GM23338 (cell line): Measurements from ENCODE around the gene MFSD2A.

ENCODE experiments used
- CREB1 ChIP-seq: fragments of 250-450 bp; sonication (Bioruptor Pico); IDR thresholded peaks from 2 replicates; pipeline ENCODE4 v1.5.0; 2020; ENCODE audit warnings: low read depth, mild to moderate bottlenecking, moderate library complexity
- EZH2 ChIP-seq: fragments of 200-600 bp; sonication (generic); IDR thresholded peaks from one replicate; pipeline ENCODE4 v1.8.0; 2017; ENCODE audit warnings: antibody characterized with exemption, mild to moderate bottlenecking, low read depth; ENCODE audit not compliant: unreplicated experiment
- EZH2phosphoT487 ChIP-seq: fragments of 200-600 bp; sonication (generic); IDR thresholded peaks from one replicate; pipeline ENCODE4 v1.8.1; 2018; ENCODE audit warnings: antibody characterized with exemption; ENCODE audit not compliant: unreplicated experiment
- POLR2AphosphoS5 ChIP-seq: IDR thresholded peaks from 2 replicates; pipeline ENCODE4 v1.6.1; 2016; ENCODE audit warnings: antibody characterized with exemption, low read depth
- STAT1 ChIP-seq: IDR thresholded peaks from one replicate; pipeline ENCODE4 v1.6.1; 2016; ENCODE audit warnings: antibody characterized with exemption; ENCODE audit not compliant: unreplicated experiment
- ZNF114 ChIP-seq: fragments of 250-450 bp; sonication (Bioruptor Pico); IDR thresholded peaks from 2 replicates; pipeline ENCODE4 v1.5.0; 2020; ENCODE audit warnings: mild to moderate bottlenecking, moderate library complexity
- ZNF331 ChIP-seq: fragments of 250-450 bp; sonication (Bioruptor Pico); IDR thresholded peaks from 2 replicates; pipeline ENCODE4 v1.5.0; 2020; ENCODE audit warnings: low read depth, mild to moderate bottlenecking, moderate library complexity
- TF ChIP-seq, protein P1 (sequence below), 2 experiments: fragments of 200-600 bp in 1 of 2; sonication (generic) in 1 of 2; conservative IDR thresholded peaks; 2 replicates each; pipeline versions ENCODE4 v1.5.1 to v1.6.1; 2016 to 2017; ENCODE audit warnings: antibody characterized with exemption in 2 of 2, low read depth in 2 of 2, mild to moderate bottlenecking in 2 of 2, moderate library complexity in 1 of 2
- TF ChIP-seq, protein P2 (sequence below): fragments of 250-450 bp; sonication (Bioruptor Pico); IDR thresholded peaks from 2 replicates; pipeline ENCODE4 v1.5.0; 2020; ENCODE audit warnings: mild to moderate bottlenecking, moderate library complexity
- TF ChIP-seq, protein P3 (sequence below): IDR thresholded peaks from one replicate; pipeline ENCODE4 v1.6.1; 2018; ENCODE audit warnings: antibody characterized with exemption; ENCODE audit not compliant: unreplicated experiment

DNA sequence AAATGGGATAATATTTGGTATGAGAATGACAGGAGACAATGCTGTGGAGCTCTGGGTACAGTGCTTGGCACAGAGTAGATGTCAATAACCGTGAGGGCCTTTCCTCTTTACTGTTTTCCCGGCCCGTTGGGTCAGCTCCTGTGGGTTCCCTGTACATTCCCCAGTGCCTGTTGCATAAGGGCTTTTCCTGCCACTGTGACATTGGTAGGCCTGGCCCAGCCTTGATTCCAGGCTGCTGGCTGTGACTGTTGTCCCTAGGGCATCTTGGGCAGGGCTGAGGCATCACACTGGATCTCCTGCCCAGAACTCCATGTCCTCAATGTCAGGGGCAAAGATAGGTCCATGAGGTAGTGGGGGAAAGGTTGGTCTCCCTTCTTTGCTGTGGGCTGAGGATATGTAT lies 27.4 kb upstream of the MFSD2A start:
- TF ChIP-seq, protein P1, sequence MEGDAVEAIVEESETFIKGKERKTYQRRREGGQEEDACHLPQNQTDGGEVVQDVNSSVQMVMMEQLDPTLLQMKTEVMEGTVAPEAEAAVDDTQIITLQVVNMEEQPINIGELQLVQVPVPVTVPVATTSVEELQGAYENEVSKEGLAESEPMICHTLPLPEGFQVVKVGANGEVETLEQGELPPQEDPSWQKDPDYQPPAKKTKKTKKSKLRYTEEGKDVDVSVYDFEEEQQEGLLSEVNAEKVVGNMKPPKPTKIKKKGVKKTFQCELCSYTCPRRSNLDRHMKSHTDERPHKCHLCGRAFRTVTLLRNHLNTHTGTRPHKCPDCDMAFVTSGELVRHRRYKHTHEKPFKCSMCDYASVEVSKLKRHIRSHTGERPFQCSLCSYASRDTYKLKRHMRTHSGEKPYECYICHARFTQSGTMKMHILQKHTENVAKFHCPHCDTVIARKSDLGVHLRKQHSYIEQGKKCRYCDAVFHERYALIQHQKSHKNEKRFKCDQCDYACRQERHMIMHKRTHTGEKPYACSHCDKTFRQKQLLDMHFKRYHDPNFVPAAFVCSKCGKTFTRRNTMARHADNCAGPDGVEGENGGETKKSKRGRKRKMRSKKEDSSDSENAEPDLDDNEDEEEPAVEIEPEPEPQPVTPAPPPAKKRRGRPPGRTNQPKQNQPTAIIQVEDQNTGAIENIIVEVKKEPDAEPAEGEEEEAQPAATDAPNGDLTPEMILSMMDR (conservative IDR thresholded peaks at IDR 0.05; ENCODE audit: low read depth in 2 of 2): no peak
- TF ChIP-seq EZH2phosphoT487 (no peak), POLR2AphosphoS5 (no peak), EZH2 (no peak), ZNF114 (CRISPR knock-in tag) (no peak), CREB1 (CRISPR knock-in tag) (no peak), STAT1 (no peak), ZNF331 (CRISPR knock-in tag) (no peak)
- TF ChIP-seq, protein P2, sequence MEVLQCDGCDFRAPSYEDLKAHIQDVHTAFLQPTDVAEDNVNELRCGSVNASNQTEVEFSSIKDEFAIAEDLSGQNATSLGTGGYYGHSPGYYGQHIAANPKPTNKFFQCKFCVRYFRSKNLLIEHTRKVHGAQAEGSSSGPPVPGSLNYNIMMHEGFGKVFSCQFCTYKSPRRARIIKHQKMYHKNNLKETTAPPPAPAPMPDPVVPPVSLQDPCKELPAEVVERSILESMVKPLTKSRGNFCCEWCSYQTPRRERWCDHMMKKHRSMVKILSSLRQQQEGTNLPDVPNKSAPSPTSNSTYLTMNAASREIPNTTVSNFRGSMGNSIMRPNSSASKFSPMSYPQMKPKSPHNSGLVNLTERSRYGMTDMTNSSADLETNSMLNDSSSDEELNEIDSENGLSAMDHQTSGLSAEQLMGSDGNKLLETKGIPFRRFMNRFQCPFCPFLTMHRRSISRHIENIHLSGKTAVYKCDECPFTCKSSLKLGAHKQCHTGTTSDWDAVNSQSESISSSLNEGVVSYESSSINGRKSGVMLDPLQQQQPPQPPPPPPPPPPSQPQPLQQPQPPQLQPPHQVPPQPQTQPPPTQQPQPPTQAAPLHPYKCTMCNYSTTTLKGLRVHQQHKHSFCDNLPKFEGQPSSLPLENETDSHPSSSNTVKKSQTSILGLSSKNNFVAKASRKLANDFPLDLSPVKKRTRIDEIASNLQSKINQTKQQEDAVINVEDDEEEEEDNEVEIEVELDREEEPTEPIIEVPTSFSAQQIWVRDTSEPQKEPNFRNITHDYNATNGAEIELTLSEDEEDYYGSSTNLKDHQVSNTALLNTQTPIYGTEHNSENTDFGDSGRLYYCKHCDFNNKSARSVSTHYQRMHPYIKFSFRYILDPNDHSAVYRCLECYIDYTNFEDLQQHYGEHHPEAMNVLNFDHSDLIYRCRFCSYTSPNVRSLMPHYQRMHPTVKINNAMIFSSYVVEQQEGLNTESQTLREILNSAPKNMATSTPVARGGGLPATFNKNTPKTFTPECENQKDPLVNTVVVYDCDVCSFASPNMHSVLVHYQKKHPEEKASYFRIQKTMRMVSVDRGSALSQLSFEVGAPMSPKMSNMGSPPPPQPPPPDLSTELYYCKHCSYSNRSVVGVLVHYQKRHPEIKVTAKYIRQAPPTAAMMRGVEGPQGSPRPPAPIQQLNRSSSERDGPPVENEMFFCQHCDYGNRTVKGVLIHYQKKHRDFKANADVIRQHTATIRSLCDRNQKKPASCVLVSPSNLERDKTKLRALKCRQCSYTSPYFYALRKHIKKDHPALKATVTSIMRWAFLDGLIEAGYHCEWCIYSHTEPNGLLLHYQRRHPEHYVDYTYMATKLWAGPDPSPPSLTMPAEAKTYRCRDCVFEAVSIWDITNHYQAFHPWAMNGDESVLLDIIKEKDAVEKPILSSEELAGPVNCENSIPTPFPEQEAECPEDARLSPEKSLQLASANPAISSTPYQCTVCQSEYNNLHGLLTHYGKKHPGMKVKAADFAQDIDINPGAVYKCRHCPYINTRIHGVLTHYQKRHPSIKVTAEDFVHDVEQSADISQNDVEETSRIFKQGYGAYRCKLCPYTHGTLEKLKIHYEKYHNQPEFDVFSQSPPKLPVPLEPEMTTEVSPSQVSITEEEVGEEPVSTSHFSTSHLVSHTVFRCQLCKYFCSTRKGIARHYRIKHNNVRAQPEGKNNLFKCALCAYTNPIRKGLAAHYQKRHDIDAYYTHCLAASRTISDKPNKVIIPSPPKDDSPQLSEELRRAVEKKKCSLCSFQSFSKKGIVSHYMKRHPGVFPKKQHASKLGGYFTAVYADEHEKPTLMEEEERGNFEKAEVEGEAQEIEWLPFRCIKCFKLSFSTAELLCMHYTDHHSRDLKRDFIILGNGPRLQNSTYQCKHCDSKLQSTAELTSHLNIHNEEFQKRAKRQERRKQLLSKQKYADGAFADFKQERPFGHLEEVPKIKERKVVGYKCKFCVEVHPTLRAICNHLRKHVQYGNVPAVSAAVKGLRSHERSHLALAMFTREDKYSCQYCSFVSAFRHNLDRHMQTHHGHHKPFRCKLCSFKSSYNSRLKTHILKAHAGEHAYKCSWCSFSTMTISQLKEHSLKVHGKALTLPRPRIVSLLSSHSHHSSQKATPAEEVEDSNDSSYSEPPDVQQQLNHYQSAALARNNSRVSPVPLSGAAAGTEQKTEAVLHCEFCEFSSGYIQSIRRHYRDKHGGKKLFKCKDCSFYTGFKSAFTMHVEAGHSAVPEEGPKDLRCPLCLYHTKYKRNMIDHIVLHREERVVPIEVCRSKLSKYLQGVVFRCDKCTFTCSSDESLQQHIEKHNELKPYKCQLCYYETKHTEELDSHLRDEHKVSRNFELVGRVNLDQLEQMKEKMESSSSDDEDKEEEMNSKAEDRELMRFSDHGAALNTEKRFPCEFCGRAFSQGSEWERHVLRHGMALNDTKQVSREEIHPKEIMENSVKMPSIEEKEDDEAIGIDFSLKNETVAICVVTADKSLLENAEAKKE: no peak
- TF ChIP-seq, protein P3, sequence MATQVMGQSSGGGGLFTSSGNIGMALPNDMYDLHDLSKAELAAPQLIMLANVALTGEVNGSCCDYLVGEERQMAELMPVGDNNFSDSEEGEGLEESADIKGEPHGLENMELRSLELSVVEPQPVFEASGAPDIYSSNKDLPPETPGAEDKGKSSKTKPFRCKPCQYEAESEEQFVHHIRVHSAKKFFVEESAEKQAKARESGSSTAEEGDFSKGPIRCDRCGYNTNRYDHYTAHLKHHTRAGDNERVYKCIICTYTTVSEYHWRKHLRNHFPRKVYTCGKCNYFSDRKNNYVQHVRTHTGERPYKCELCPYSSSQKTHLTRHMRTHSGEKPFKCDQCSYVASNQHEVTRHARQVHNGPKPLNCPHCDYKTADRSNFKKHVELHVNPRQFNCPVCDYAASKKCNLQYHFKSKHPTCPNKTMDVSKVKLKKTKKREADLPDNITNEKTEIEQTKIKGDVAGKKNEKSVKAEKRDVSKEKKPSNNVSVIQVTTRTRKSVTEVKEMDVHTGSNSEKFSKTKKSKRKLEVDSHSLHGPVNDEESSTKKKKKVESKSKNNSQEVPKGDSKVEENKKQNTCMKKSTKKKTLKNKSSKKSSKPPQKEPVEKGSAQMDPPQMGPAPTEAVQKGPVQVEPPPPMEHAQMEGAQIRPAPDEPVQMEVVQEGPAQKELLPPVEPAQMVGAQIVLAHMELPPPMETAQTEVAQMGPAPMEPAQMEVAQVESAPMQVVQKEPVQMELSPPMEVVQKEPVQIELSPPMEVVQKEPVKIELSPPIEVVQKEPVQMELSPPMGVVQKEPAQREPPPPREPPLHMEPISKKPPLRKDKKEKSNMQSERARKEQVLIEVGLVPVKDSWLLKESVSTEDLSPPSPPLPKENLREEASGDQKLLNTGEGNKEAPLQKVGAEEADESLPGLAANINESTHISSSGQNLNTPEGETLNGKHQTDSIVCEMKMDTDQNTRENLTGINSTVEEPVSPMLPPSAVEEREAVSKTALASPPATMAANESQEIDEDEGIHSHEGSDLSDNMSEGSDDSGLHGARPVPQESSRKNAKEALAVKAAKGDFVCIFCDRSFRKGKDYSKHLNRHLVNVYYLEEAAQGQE: no peak
